ENCODE measurements around the gene GALNT15. TPM values are rescaled to one million over a fixed set of nuclear protein-coding genes. Genes with fewer than 3 reads are reported as not detected.

GALNT15 gene
- total and polyA plus RNA-seq, 12 donors = 0.55 to 30.5 (median 4.3) TPM

DNA sequence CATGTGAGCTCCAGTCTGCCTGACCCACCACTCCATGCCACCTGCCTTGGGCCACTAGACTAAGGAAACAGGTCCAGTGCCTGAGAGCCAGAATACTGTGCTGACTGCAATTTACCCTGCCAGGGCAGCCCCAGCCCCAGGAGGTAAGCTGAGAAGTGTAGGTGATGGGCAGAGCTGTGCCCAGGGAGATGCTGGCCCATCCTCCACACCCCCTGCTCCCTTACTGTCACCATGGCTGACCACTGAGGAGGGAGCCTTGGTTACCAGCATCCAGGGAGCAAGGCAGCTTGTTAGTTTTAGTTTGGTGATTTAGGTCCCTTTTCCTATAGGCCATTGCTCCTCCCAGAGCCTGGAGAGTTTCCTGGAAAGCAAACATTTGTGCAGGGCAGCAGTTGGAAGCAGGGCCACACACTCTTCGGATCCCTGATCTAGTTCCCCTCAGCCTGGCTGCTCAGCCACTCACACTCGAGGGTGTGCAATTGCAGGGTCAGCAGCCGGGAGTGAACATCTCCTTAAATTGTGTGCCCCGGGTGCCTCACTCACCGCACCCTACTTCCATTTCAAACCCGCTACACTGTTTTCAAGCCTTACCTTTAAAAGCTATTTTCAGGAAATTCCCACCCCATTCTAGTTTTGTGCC, 2.0 kb downstream of the GALNT15 start:
- Histone ChIP-seq H3K27me3 (peaks cover 0 to 7% (median 0%) of the 10 kb centered on the region in 7 donors), H3K36me3 (no peaks in the 10 kb centered on the region), H3K27ac (peak overlapping the region in 4 of 10 donors; percentile 56 to 81 (median 58)), H3K4me1 (peaks cover 0 to 52% (median 37%) of the 10 kb centered on the region in 9 donors), H3K9me3 (no peaks in the 10 kb centered on the region), H3K4me3 (peak overlapping the region in 9 of 10 donors; percentile 11 to 42 (median 33))
- intact Hi-C loops (cut with DNase I) = loop anchor here (2.0 to 10.0 kb wide), 6 partner anchors 44 to 542 kb away; no protein-coding TSS in a partner anchor
- no peak for DNase-seq
- 57 to 64% methylated on average over 6 of the region's 6 CpGs for WGBS, 2 donors
- TF ChIP-seq, protein P1, sequence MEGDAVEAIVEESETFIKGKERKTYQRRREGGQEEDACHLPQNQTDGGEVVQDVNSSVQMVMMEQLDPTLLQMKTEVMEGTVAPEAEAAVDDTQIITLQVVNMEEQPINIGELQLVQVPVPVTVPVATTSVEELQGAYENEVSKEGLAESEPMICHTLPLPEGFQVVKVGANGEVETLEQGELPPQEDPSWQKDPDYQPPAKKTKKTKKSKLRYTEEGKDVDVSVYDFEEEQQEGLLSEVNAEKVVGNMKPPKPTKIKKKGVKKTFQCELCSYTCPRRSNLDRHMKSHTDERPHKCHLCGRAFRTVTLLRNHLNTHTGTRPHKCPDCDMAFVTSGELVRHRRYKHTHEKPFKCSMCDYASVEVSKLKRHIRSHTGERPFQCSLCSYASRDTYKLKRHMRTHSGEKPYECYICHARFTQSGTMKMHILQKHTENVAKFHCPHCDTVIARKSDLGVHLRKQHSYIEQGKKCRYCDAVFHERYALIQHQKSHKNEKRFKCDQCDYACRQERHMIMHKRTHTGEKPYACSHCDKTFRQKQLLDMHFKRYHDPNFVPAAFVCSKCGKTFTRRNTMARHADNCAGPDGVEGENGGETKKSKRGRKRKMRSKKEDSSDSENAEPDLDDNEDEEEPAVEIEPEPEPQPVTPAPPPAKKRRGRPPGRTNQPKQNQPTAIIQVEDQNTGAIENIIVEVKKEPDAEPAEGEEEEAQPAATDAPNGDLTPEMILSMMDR (IDR thresholded peaks at IDR 0.05) = no peak
- no peak for ATAC-seq

DNA sequence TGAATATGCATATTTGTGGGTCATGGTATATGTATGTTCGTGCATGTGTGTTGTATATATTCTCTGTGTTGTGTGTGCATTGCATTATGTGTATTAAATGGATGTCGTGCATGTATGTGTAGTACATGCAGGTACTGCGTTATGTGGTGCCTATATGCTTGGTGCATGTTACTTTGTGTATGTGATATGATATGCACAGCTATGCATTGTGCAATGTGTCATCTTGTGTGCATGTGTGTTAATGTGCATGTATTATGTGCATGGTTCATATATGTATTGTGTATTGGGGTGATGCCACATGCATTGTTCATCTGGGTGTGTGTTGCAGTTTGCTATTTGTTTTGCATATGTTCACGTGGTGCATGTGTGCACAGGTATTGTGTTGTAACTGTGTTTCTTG, 2.9 kb downstream of the GALNT15 start:
- ATAC-seq (no peak), DNase-seq (no peak)
- Histone ChIP-seq H3K4me3 (peak overlapping the region in 7 of 10 donors; percentile 11 to 42 (median 34)), H3K27me3 (peaks cover 0 to 7% (median 0%) of the 10 kb centered on the region in 7 donors), H3K27ac (peak overlapping the region in 3 of 10 donors; percentile 56 to 81 (median 59)), H3K9me3 (no peaks in the 10 kb centered on the region), H3K4me1 (peaks cover 0 to 58% (median 37%) of the 10 kb centered on the region in 9 donors), H3K36me3 (no peaks in the 10 kb centered on the region)
- TF ChIP-seq, protein P1 (IDR thresholded peaks at IDR 0.05) = no peak
- intact Hi-C loops (cut with DNase I) = loop anchor here (2.0 to 10.0 kb wide), 6 partner anchors 45 to 543 kb away; no protein-coding TSS in a partner anchor
- 75 to 88% methylated on average over 4 of the region's 4 CpGs for WGBS, 2 donors

DNA sequence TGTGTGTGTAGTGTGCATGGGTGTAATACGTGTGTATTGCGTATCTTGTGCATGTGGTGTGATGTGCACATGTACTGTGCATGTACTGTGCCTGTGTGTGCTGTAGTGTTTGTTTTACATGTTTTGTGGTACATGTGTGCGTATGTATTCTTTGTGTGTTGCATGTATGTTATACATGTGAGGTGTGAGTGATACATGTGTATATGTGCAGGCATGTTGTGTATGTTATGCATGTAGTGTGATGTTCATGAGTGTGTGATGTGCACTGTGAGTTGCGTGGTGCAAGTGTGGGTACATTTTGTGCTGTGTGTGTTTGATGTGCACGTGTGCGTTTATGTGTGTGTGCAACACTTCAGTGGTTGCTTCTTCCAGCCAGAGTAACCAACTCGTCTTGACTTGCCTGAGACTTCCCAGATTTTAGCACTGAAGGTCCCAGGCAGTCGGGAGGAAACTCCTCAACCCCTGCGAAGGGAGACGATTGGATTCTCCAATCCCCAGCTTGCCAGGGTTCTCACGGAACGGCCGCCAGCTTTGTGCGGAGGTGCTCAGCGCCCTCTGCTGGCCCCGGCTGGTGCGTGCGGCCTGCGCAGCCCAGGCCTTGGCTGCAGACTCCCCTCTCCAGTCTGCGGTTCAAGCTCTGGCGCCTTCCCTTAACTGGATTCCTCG, 3.6 kb downstream of the GALNT15 start:
- intact Hi-C loops (cut with DNase I) = loop anchor here (1.0 to 10.0 kb wide), 10 partner anchors 46 to 543 kb away; no protein-coding TSS in a partner anchor
- Histone ChIP-seq H3K27ac (no peak overlapping the region), H3K9me3 (no peaks in the 10 kb centered on the region), H3K27me3 (peaks cover 0 to 7% (median 0%) of the 10 kb centered on the region in 7 donors), H3K4me3 (peak overlapping the region in 6 of 10 donors; percentile 23 to 42 (median 36)), H3K36me3 (no peaks in the 10 kb centered on the region), H3K4me1 (peaks cover 0 to 58% (median 35%) of the 10 kb centered on the region in 9 donors)
- ATAC-seq = peak; percentile 73 to 83 (median 78)
- TF ChIP-seq, protein P1 (IDR thresholded peaks at IDR 0.05) = peak; percentile 94 to 99 (median 98)
- peak; percentile 72 to 86 for DNase-seq
- 19 to 24% methylated on average over 22 of the region's 22 CpGs for WGBS, 2 donors

DNA sequence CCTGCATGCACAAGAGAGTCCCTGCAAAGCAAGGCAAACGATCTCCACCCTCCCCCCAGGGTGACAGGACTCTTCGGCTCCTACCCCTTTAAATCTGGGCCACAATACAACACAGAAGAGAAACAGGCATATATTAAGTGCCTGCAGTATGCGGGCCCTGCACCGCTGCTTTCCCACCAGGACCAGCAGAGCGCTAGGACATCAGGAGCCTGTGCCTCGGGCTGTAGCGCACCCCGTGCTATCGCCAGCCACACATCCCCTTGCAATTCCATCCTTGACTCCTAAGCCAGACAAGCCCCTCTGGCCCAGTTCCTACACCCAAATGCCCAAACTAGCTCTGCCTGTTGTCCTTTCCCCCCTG, 4.1 kb downstream of the GALNT15 start:
- TF ChIP-seq, protein P1 (IDR thresholded peaks at IDR 0.05) = peak in 4 of 9 donors; percentile 7 to 46 (median 25)
- 64 to 65% methylated on average over 9 of the region's 9 CpGs for WGBS, 2 donors
- DNase-seq (no peak), ATAC-seq (no peak)
- H3K4me1 ChIP-seq = peaks cover 0 to 58% (median 32%) of the 10 kb centered on the region in 9 donors
- H3K9me3 ChIP-seq = no peaks in the 10 kb centered on the region
- no peak overlapping the region for H3K27ac ChIP-seq
- no peaks in the 10 kb centered on the region for H3K36me3 ChIP-seq
- peaks cover 0 to 7% (median 0%) of the 10 kb centered on the region in 7 donors for H3K27me3 ChIP-seq
- intact Hi-C loops (cut with DNase I) = loop anchor here (1.0 to 10.0 kb wide), 10 partner anchors 46 to 544 kb away; no protein-coding TSS in a partner anchor
- H3K4me3 ChIP-seq = peak overlapping the region in 3 of 10 donors; percentile 37 to 42 (median 39)
